Endodermal cell (in vitro differentiated cells): ENCODE data around the gene UBE2J1. TPM values are rescaled to one million over a fixed set of nuclear protein-coding genes. Genes with fewer than 3 reads are reported as not detected.

Experiments used
- DNase-seq: peaks from one replicate; pipeline ENCODE4 v3.0.0-alpha.2; 2017
- H3K27ac ChIP-seq: 2 replicates; pipeline ENCODE4 v1.5.1; 2013; ENCODE audit warnings: mild to moderate bottlenecking, low read depth, low read length, moderate library complexity
- H3K27me3 ChIP-seq: 2 replicates; pipeline ENCODE4 v1.6.1; 2013; ENCODE audit warnings: mild to moderate bottlenecking, low read length, moderate library complexity; ENCODE audit not compliant: insufficient read depth, control insufficient read depth, poor library complexity, severe bottlenecking
- H3K36me3 ChIP-seq: 2 replicates; pipeline ENCODE4 v1.7.0; 2013; ENCODE audit warnings: mild to moderate bottlenecking, low read length, moderate library complexity; ENCODE audit not compliant: control insufficient read depth, insufficient read depth
- H3K4me1 ChIP-seq: one replicate; pipeline ENCODE4 v1.7.0; 2013; ENCODE audit warnings: low read length; ENCODE audit not compliant: control insufficient read depth, insufficient read depth
- H3K4me3 ChIP-seq: 2 replicates; pipeline ENCODE4 v1.5.1; 2013; ENCODE audit warnings: mild to moderate bottlenecking, low read length, moderate library complexity
- H3K9ac ChIP-seq: 2 replicates; pipeline ENCODE4 v1.6.1; 2013; ENCODE audit warnings: mild to moderate bottlenecking, low read length, moderate library complexity; ENCODE audit not compliant: poor library complexity, severe bottlenecking; ENCODE audit errors: extremely low read depth
- H3K9me3 ChIP-seq: 2 replicates; pipeline ENCODE4 v1.6.1; 2013; ENCODE audit warnings: mild to moderate bottlenecking, low read length, moderate library complexity; ENCODE audit not compliant: control insufficient read depth
- H3K27ac Mint-ChIP-seq: 2 replicates; pipeline ENCODE4 v1.8.0; 2020; ENCODE audit warnings: mixed read lengths
- H3K27me3 Mint-ChIP-seq: 2 replicates; pipeline ENCODE4 v1.8.0; 2021; ENCODE audit warnings: mild to moderate bottlenecking, mixed read lengths; ENCODE audit not compliant: insufficient read depth
- H3K36me3 Mint-ChIP-seq: 2 replicates; pipeline ENCODE4 v1.8.0; 2020; ENCODE audit warnings: low read depth, mixed read lengths
- H3K4me1 Mint-ChIP-seq: 2 replicates; pipeline ENCODE4 v1.8.0; 2020; ENCODE audit warnings: mixed read lengths
- H3K4me3 Mint-ChIP-seq: 2 replicates; pipeline ENCODE4 v1.8.0; 2020; ENCODE audit warnings: mild to moderate bottlenecking, moderate library complexity, mixed read lengths
- H3K9me3 Mint-ChIP-seq: 2 replicates; pipeline ENCODE4 v1.8.0; 2020; ENCODE audit warnings: mild to moderate bottlenecking, mixed read lengths
- WGBS, 2 experiments: methylation state at CpG; one replicate each; pipeline versions ENCODE4 v1.1.5 to v1.1.7; 2013; ENCODE audit warnings: missing lambda C conversion rate in 2 of 2, mixed read lengths in 1 of 2; ENCODE audit not compliant: insufficient coverage in 1 of 2, insufficient read length in 1 of 2; 5-methylcytosine and 5-hydroxymethylcytosine counted together
- total RNA-seq, 2 donors: library from RNA; stranded (reverse); fragmentation: NEBNext Ultra II Directional in 1 of 2; extraction: Animal tissue kit (Norgen Biotek cat#: 25700) in 1 of 2; gene quantifications; 2 replicates in 1 of 2; 3 replicates in 1 of 2; pipeline ENCODE4 v1.2.1, GENCODE V29; 2021
- TF ChIP-seq, protein P1 (sequence below): fragments of 200-600 bp; sonication (generic); conservative IDR thresholded peaks from 2 replicates; pipeline ENCODE4 v1.5.0; 2021; ENCODE audit warnings: antibody characterized with exemption, mild to moderate bottlenecking

Gene UBE2J1
- total RNA-seq, 2 donors from 2014 or later = 20.1 to 21.9 TPM

DNA sequence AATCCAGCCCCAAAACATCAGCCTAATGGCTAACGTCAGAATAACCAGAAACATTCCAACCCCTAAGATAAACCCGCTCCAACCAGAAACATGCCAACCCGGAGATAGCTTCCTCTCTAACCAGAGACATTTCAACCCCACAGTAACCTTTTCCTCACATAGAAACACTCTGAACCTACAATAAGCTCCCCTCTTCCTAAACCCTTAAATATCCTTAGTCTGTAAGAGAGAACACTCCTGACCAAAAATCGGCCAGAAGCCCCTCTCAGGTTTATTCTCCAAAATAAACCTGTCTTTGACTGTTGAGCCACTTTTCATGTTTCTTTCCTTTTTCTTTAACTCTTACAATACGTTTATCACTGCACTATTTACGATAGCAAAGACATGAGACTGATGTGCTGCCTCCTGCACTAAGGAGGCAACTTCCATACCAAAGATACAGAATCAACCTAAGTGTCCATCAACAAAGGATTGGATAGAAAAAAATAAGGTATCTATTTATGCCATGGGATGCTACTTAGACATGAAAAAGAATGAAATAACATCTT is 32.4 kb downstream of the UBE2J1 start:
- Mint-ChIP-seq H3K9me3 (peaks cover 34% of the 10 kb centered on the region), H3K36me3 (peaks cover 18% of the 10 kb centered on the region)
- WGBS, 2 experiments = 79 to 90% methylated on average over 3 to 6 of the region's 6 CpGs

DNA sequence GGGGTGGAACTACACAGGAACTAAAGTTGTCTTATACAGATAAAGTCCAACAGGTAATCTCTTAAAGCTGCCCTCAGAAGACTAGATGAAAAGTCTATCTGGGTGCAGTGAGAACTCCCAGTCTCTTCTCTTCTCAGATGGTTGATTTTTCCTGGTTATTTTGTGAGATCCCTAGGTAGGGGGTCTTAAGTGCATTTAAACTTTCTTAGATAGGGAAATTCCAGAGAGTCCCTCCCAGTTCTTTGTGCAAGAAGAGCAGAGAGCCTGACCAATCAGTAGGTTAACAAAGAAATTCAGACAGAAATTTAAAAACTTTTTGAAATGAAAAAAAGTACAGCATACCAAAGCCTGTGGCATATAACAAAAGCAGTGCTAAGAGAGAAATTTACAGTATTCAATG is 35.5 kb downstream of the UBE2J1 start:
- Mint-ChIP-seq H3K27ac (no peak overlapping the region), H3K36me3 (peaks cover 18% of the 10 kb centered on the region), H3K4me1 (peaks cover 8% of the 10 kb centered on the region), H3K4me3 (no peak overlapping the region), H3K9me3 (peaks cover 27% of the 10 kb centered on the region), H3K27me3 (no peaks in the 10 kb centered on the region)
- no peak overlapping the region for H3K9ac ChIP-seq
- H3K27ac ChIP-seq = no peak overlapping the region
- peaks cover 28% of the 10 kb centered on the region for H3K9me3 ChIP-seq
- TF ChIP-seq, protein P1, sequence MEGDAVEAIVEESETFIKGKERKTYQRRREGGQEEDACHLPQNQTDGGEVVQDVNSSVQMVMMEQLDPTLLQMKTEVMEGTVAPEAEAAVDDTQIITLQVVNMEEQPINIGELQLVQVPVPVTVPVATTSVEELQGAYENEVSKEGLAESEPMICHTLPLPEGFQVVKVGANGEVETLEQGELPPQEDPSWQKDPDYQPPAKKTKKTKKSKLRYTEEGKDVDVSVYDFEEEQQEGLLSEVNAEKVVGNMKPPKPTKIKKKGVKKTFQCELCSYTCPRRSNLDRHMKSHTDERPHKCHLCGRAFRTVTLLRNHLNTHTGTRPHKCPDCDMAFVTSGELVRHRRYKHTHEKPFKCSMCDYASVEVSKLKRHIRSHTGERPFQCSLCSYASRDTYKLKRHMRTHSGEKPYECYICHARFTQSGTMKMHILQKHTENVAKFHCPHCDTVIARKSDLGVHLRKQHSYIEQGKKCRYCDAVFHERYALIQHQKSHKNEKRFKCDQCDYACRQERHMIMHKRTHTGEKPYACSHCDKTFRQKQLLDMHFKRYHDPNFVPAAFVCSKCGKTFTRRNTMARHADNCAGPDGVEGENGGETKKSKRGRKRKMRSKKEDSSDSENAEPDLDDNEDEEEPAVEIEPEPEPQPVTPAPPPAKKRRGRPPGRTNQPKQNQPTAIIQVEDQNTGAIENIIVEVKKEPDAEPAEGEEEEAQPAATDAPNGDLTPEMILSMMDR = no peak
- H3K4me1 ChIP-seq = no peaks in the 10 kb centered on the region
- no peaks in the 10 kb centered on the region for H3K27me3 ChIP-seq
- H3K4me3 ChIP-seq = no peak overlapping the region
- peaks cover 4% of the 10 kb centered on the region for H3K36me3 ChIP-seq
- DNase-seq = no peak

More for the DNA sequence above, 32.4 kb downstream of the UBE2J1 start:
- H3K27ac Mint-ChIP-seq = no peak overlapping the region
- Histone ChIP-seq H3K4me3 (no peak overlapping the region), H3K27ac (no peak overlapping the region), H3K4me1 (no peaks in the 10 kb centered on the region), H3K27me3 (no peaks in the 10 kb centered on the region), H3K36me3 (peaks cover 4% of the 10 kb centered on the region), H3K9ac (no peak overlapping the region), H3K9me3 (peaks cover 28% of the 10 kb centered on the region)
- H3K4me3 Mint-ChIP-seq = no peak overlapping the region
- TF ChIP-seq, protein P1 = no peak
- DNase-seq = no peak
- H3K4me1 Mint-ChIP-seq = peaks cover 8% of the 10 kb centered on the region
- H3K27me3 Mint-ChIP-seq = no peaks in the 10 kb centered on the region

DNA sequence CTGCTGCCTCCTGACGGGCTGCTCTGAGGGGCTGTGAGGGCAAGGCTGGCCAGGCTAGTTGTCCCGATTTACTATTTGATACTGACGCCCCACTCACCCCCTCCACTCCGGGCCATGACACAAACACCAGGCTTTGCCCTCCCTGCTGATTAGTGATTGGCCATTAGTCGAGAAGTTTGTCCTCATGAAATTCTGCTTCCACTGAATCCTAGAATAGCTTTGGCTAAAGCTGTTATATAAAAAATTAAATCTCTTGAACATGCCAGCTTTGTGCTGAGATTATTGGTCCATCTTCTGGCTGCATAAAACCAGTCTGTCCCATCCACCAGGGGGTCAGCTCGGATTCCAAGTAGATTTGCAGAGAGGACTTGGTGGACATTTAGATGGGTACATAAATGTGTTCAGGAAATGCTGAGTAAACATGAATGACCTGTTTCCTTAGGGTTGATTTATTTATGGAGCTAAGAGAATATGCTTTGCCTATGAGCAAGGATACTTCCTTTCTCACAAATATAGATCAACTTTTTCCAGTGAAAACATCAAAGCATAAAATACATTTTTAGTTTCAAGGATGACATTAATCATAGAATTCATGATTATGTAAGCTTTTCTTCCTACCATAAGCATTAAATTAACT is 37.2 kb downstream of the UBE2J1 start, which contains the start of gene GABRR2:
Gene GABRR2 (minus strand): TSS at position 51 of the 637 bp plus-strand sequence. CDS start 134 bp downstream, outside the sequence.
- TF ChIP-seq, protein P1 = no peak
- WGBS, 2 experiments = 93 to 96% methylated on average over 3 to 6 of the region's 6 CpGs
- H3K27me3 Mint-ChIP-seq = peaks cover under 1% of the 10 kb centered on the region

More for the DNA sequence above, 37.2 kb downstream of the UBE2J1 start, which contains the start of gene GABRR2:
- Histone ChIP-seq H3K4me3 (no peak within 1 kb of the TSS), H3K36me3 (no peaks in the 10 kb centered on the region), H3K9ac (no peak within 1 kb of the TSS), H3K9me3 (peaks cover 12% of the 10 kb centered on the region), H3K4me1 (no peaks in the 10 kb centered on the region), H3K27ac (no peak within 1 kb of the TSS), H3K27me3 (no peaks in the 10 kb centered on the region)
- Mint-ChIP-seq H3K4me3 (no peak within 1 kb of the TSS), H3K4me1 (peaks cover 9% of the 10 kb centered on the region), H3K27ac (no peak within 1 kb of the TSS), H3K9me3 (peaks cover 13% of the 10 kb centered on the region), H3K36me3 (peaks cover 10% of the 10 kb centered on the region)
- DNase-seq = no peak
